ENCODE results near the gene IKZF4. TPM values are rescaled to one million over a fixed set of nuclear protein-coding genes. Genes with fewer than 3 reads are reported as not detected.

Gene IKZF4
- total and polyA plus RNA-seq, 2 of the 8 experiments (the other 6 are each of a cell fraction or from before 2014, with no cell fraction given): 8.0 to 13.3 TPM

- TF ChIP-seq CTCF (IDR thresholded peaks at IDR 0.05; ENCODE audit: control extremely low read depth in 1 of 3, insufficient read depth in 1 of 3, low read depth in 1 of 3, low read length in 3 of 3) (no peak), KDM5A (IDR thresholded peaks at IDR 0.05; ENCODE audit: low read length) (no peak), KDM4A (IDR thresholded peaks at IDR 0.05; ENCODE audit: low read depth, low read length, severe bottlenecking) (peak; percentile 42), EGR1 (IDR thresholded peaks at IDR 0.05; ENCODE audit: borderline replicate concordance, low read depth, low read length) (peak; percentile 42; the same call in 1 of the 2 replicates), SIX5 (IDR thresholded peaks at IDR 0.05; ENCODE audit: low read depth, low read length) (no peak), SP4 (IDR thresholded peaks at IDR 0.05; ENCODE audit: low read length) (peak; percentile 73; the same call in 1 of the 2 replicates), CHD2 (IDR thresholded peaks at IDR 0.05; ENCODE audit: low read length) (no peak), SIRT6 (IDR thresholded peaks at IDR 0.05; ENCODE audit: low read length) (no peak), ATF3 (IDR thresholded peaks at IDR 0.05; ENCODE audit: insufficient read depth, low read depth, low read length) (no peak), SP1 (IDR thresholded peaks at IDR 0.05; ENCODE audit: low read depth, low read length) (no peak), ASH2L (IDR thresholded peaks at IDR 0.05; ENCODE audit: low read length) (peak; percentile 64), SP2 (IDR thresholded peaks at IDR 0.05; ENCODE audit: low read length) (no peak), TAF1 (IDR thresholded peaks at IDR 0.05; ENCODE audit: low read depth, low read length) (peak; percentile 62; the same call in 1 of the 2 replicates), SIN3A (conservative IDR thresholded peaks at IDR 0.05 in 1 of 2, IDR thresholded peaks at IDR 0.05 in 1 of 2; ENCODE audit: low read depth in 1 of 2, low read length in 2 of 2) (peak in 1 of 2 experiments; percentile 17; a peak in 1 of 4 replicates), POLR2AphosphoS5 (IDR thresholded peaks at IDR 0.05; ENCODE audit: low read depth, low read length) (peak; percentile 47), ATF2 (IDR thresholded peaks at IDR 0.05; ENCODE audit: low read length) (no peak), RBBP5 (IDR thresholded peaks at IDR 0.05; ENCODE audit: borderline replicate concordance, low read depth, low read length) (peak; percentile 59; the same call in 1 of the 2 replicates), CBX5 (IDR thresholded peaks at IDR 0.05; ENCODE audit: low read depth, low read length) (no peak), PHF8 (conservative IDR thresholded peaks at IDR 0.05; ENCODE audit: low read depth, low read length) (peak; percentile 87)
Measured at GRCh38 chr12:56007564-56008559, 13.0 kb upstream of the IKZF4 start (continued).

Measured in H1 (cell line).